ENCODE results near the gene SPINK4.

GRCh38 chr9:33264003-33264472 lies 24.1 kb downstream of the SPINK4 start:
- peak; percentile 56; the same call in 1 of the 2 replicates for TF ChIP-seq POLR2A (IDR thresholded peaks at IDR 0.05; ENCODE audit: low read depth, low read length)
- TF ChIP-seq POLR2AphosphoS5 (IDR thresholded peaks at IDR 0.05; ENCODE audit: low read depth, low read length) = no peak
